Liver (tissue), 9 donors: Measurements from ENCODE around the gene WFDC12. TPM values are rescaled to one million over a fixed set of nuclear protein-coding genes. Genes with fewer than 3 reads are reported as not detected.
"Not testable (repeated sequence)": the region's sequence is repeated elsewhere in the genome, so short reads cannot be mapped to it uniquely, and the experiment has no call there.

ENCODE experiments used
- DNase-seq: peaks from one replicate; pipeline ENCODE4 v3.0.0-alpha.2; 2017; ENCODE audit warnings: low spot score
- H3K27ac ChIP-seq, 2 donors: one replicate each; pipeline ENCODE4 v1.7.0; 2013; ENCODE audit warnings: inconsistent platforms in 2 of 2, low read length in 2 of 2, control low read depth in 1 of 2, low read depth in 1 of 2, mild to moderate bottlenecking in 1 of 2
- H3K27me3 ChIP-seq, 4 donors: one replicate each; pipeline versions ENCODE4 v1.6.1 to v1.7.0; 2013; ENCODE audit warnings: low read length in 3 of 4, inconsistent platforms in 1 of 4, mild to moderate bottlenecking in 1 of 4, moderate library complexity in 1 of 4; ENCODE audit not compliant: control insufficient read depth in 4 of 4, insufficient read depth in 4 of 4
- H3K36me3 ChIP-seq, 4 donors: one replicate each; pipeline versions ENCODE4 v1.6.1 to v1.7.0; 2013; ENCODE audit warnings: low read length in 3 of 4, mild to moderate bottlenecking in 3 of 4, low read depth in 1 of 4, moderate library complexity in 1 of 4; ENCODE audit not compliant: control insufficient read depth in 4 of 4, insufficient read depth in 3 of 4
- H3K4me1 ChIP-seq, 4 donors: one replicate each; pipeline versions ENCODE4 v1.6.1 to v1.7.0; 2013; ENCODE audit warnings: low read length in 3 of 4, mild to moderate bottlenecking in 3 of 4, moderate library complexity in 1 of 4; ENCODE audit not compliant: control insufficient read depth in 4 of 4, insufficient read depth in 4 of 4
- H3K4me3 ChIP-seq, 3 donors: one replicate each; pipeline versions ENCODE4 v1.6.1 to v1.7.0; 2013; ENCODE audit warnings: low read length in 3 of 3, control low read depth in 1 of 3, low read depth in 1 of 3, mild to moderate bottlenecking in 1 of 3
- H3K9ac ChIP-seq, 2 donors: one replicate each; pipeline ENCODE4 v1.7.0; 2013; ENCODE audit warnings: low read length in 2 of 2, mild to moderate bottlenecking in 2 of 2, moderate library complexity in 2 of 2, control low read depth in 1 of 2, low read depth in 1 of 2
- H3K9me3 ChIP-seq, 4 donors: one replicate each; pipeline versions ENCODE4 v1.6.1 to v1.7.0; 2013; ENCODE audit warnings: low read length in 3 of 4; ENCODE audit not compliant: control insufficient read depth in 4 of 4
- EGR1 ChIP-seq, 2 donors: IDR thresholded peaks; 2 replicates each; pipeline ENCODE4 v1.6.1; 2016 to 2018; ENCODE audit warnings: antibody characterized with exemption in 2 of 2, low read depth in 2 of 2
- FOXA1 ChIP-seq: IDR thresholded peaks from 2 replicates; pipeline ENCODE4 v1.6.1; 2016; ENCODE audit warnings: antibody characterized with exemption
- GABPA ChIP-seq, 2 donors: IDR thresholded peaks in 1 of 2; conservative IDR thresholded peaks in 1 of 2; 2 replicates each; pipeline ENCODE4 v1.6.1; 2016; ENCODE audit warnings: antibody characterized with exemption in 2 of 2, mild to moderate bottlenecking in 1 of 2, moderate library complexity in 1 of 2
- HNF4A ChIP-seq, 2 donors: conservative IDR thresholded peaks; 2 replicates each; pipeline ENCODE4 v1.6.1; 2016; ENCODE audit warnings: antibody characterized with exemption in 2 of 2, mild to moderate bottlenecking in 2 of 2
- HNF4G ChIP-seq: IDR thresholded peaks from 2 replicates; pipeline ENCODE4 v1.6.1; 2016; ENCODE audit warnings: antibody characterized with exemption
- JUND ChIP-seq, 2 donors: IDR thresholded peaks; 2 replicates each; pipeline ENCODE4 v1.6.1; 2016; ENCODE audit warnings: antibody characterized with exemption in 2 of 2
- NR2F2 ChIP-seq: IDR thresholded peaks from 2 replicates; pipeline ENCODE4 v1.6.1; 2016; ENCODE audit warnings: antibody characterized with exemption
- RAD21 ChIP-seq, 2 donors: IDR thresholded peaks; 2 replicates each; pipeline ENCODE4 v1.6.1; 2016; ENCODE audit warnings: antibody characterized with exemption in 2 of 2, mild to moderate bottlenecking in 2 of 2
- RXRA ChIP-seq, 2 donors: IDR thresholded peaks; 2 replicates each; pipeline ENCODE4 v1.6.1; 2017 to 2018; ENCODE audit warnings: antibody characterized with exemption in 2 of 2, mild to moderate bottlenecking in 1 of 2
- SP1 ChIP-seq: IDR thresholded peaks from 2 replicates; pipeline ENCODE4 v1.6.1; 2018; ENCODE audit warnings: antibody characterized with exemption, mild to moderate bottlenecking
- TAF1 ChIP-seq: conservative IDR thresholded peaks from 2 replicates; pipeline ENCODE4 v1.6.1; 2016; ENCODE audit warnings: antibody characterized with exemption, mild to moderate bottlenecking
- YY1 ChIP-seq: IDR thresholded peaks from 2 replicates; pipeline ENCODE4 v1.6.1; 2016; ENCODE audit warnings: antibody characterized with exemption, mild to moderate bottlenecking
- whole genome bisulfite sequencing: extraction: QIAGEN DNeasy Blood & Tissue Kit; methylation state at CpG from one replicate; pipeline ENCODE4 v1.1.7; 2013; 5-methylcytosine and 5-hydroxymethylcytosine counted together
- polyA plus RNA-seq, 2 donors: library from polyadenylated mRNA; stranded (reverse) in 1 of 2; unstranded in 1 of 2; fragments of 200-250 nt in 1 of 2; fragments of >200 nt in 1 of 2; fragmentation: Nextera tagmentation in 1 of 2; extraction: Ambion mirVana in 1 of 2; gene quantifications; one replicate each; pipeline versions ENCODE4 v1.2.1 to v1.2.3, GENCODE V29; 2013 to 2015
- total RNA-seq, 2 donors: library from RNA; depleted of rRNA; stranded (reverse); fragments of >200 nt; gene quantifications; one replicate each; pipeline ENCODE4 v1.2.3, GENCODE V29; 2014
- TF ChIP-seq, protein P1 (sequence below): fragments of 150-350 bp; IDR thresholded peaks from 2 replicates; pipeline ENCODE4 v1.5.1; 2017; ENCODE audit warnings: improper control_type of control experiment, low read depth, low read length; ENCODE audit not compliant: missing input control
- TF ChIP-seq, protein P2 (sequence below): IDR thresholded peaks from 2 replicates; pipeline ENCODE4 v1.6.1; 2016; ENCODE audit warnings: antibody characterized with exemption
- TF ChIP-seq, protein P3 (sequence below): IDR thresholded peaks from 2 replicates; pipeline ENCODE4 v1.6.1; 2016; ENCODE audit warnings: antibody characterized with exemption
- donor health status: healthy.
- donor health status: healthy.
- donor health status: healthy.
- donor health status: healthy.
- donor health status: healthy.

Gene WFDC12
- total and polyA plus RNA-seq, 4 donors, result not detected

DNA sequence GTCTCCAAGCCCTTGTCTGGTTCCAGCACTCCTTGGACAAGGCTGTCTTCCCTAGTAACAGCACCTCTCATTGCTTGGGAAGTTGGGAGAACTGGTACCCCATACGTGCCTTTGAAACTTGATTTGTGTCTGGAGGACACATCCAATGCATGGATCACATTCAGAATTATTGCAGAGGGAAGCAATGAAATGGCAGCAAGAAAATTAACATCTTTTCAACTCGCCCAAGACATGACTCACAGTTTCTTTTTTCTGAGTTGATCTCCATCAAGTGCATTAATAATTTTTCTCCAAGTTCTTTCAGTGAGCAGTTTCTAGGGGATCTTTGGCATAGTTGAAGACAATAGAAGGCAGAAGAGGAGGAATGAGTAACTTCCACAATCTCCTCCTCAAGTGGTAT, 28.1 kb upstream of the WFDC12 start (continued):
- TF ChIP-seq, protein P1, sequence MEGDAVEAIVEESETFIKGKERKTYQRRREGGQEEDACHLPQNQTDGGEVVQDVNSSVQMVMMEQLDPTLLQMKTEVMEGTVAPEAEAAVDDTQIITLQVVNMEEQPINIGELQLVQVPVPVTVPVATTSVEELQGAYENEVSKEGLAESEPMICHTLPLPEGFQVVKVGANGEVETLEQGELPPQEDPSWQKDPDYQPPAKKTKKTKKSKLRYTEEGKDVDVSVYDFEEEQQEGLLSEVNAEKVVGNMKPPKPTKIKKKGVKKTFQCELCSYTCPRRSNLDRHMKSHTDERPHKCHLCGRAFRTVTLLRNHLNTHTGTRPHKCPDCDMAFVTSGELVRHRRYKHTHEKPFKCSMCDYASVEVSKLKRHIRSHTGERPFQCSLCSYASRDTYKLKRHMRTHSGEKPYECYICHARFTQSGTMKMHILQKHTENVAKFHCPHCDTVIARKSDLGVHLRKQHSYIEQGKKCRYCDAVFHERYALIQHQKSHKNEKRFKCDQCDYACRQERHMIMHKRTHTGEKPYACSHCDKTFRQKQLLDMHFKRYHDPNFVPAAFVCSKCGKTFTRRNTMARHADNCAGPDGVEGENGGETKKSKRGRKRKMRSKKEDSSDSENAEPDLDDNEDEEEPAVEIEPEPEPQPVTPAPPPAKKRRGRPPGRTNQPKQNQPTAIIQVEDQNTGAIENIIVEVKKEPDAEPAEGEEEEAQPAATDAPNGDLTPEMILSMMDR, result no peak
- TF ChIP-seq, protein P2, sequence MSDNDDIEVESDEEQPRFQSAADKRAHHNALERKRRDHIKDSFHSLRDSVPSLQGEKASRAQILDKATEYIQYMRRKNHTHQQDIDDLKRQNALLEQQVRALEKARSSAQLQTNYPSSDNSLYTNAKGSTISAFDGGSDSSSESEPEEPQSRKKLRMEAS, result no peak
- TF ChIP-seq EGR1 (IDR thresholded peaks at IDR 0.05; ENCODE audit: low read depth in 2 of 2) (no peak), RAD21 (IDR thresholded peaks at IDR 0.05) (no peak), YY1 (no peak), JUND (IDR thresholded peaks at IDR 0.05) (no peak), SP1 (no peak)

DNA sequence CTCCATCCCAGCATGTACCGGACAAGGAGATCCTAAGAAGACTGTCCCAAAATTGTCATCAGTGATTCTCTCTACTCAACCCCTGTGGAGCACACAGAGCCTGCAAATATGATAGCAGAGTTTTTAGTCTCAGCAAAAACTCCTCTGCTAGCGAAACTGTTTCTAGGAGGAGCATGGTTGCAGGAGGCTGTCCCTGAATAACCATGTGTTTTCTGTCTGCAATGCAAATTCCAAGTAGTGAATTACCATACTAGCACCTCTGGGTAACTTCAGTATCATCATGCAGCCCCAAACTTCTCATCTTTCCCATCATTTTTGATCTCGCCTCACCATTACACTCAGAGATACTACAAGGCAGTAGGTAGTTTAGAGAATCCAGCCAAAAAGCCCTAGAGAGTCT, 24.8 kb upstream of the WFDC12 start:
- H3K9ac ChIP-seq, result no peak overlapping the region
- no peaks in the 10 kb centered on the region for H3K9me3 ChIP-seq
- H3K4me3 ChIP-seq, result no peak overlapping the region
- TF ChIP-seq EGR1 (IDR thresholded peaks at IDR 0.05; ENCODE audit: low read depth in 2 of 2), result no peak
- TF ChIP-seq TAF1, result no peak
- no peak for TF ChIP-seq FOXA1
- TF ChIP-seq SP1, result no peak
- TF ChIP-seq, protein P1, result no peak
- no peak for TF ChIP-seq NR2F2
- no peak for TF ChIP-seq RAD21 (IDR thresholded peaks at IDR 0.05)
- no peak for TF ChIP-seq GABPA (IDR thresholded peaks at IDR 0.05 in 1 of 2, conservative IDR thresholded peaks at IDR 0.05 in 1 of 2)
- TF ChIP-seq HNF4A (conservative IDR thresholded peaks at IDR 0.05), result no peak
- no peak for TF ChIP-seq YY1
- no peak for TF ChIP-seq RXRA (IDR thresholded peaks at IDR 0.05)
- 88% methylated on average over 3 of the region's 3 CpGs for WGBS
- H3K27ac ChIP-seq, result no peak overlapping the region
- H3K4me1 ChIP-seq, result no peaks in the 10 kb centered on the region
- H3K36me3 ChIP-seq, result no peaks in the 10 kb centered on the region
- DNase-seq, result no peak
- peaks cover 0 to 7% (median 0%) of the 10 kb centered on the region in 4 donors for H3K27me3 ChIP-seq

DNA sequence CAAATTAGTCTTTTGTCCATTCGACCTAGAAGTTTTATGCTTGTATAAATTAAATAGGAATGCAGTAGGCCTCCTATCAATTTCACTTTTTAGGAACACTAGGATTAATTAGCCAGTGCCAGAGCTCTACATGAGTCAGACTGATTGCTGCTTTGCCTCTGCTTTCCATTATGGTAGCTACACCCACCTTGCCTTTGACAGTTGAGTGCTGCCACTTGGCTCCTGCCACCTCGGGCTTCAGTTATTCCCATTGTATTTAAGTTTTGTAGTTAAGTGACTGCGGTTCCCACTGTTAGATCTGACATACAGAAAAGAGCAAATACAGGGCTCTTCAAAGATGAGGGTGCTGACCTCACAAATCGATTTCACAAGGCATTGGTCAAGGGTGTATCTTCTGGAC, 16.6 kb upstream of the WFDC12 start:
- 78% methylated on average over 4 of the region's 4 CpGs for WGBS
- peaks cover 0 to 5% (median 0%) of the 10 kb centered on the region in 4 donors for H3K27me3 ChIP-seq
- no peak for TF ChIP-seq HNF4G
- TF ChIP-seq, protein P3, sequence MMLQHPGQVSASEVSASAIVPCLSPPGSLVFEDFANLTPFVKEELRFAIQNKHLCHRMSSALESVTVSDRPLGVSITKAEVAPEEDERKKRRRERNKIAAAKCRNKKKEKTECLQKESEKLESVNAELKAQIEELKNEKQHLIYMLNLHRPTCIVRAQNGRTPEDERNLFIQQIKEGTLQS, result no peak
- no peak overlapping the region for H3K9ac ChIP-seq
- H3K9me3 ChIP-seq, result no peaks in the 10 kb centered on the region
- no peaks in the 10 kb centered on the region for H3K36me3 ChIP-seq
- no peak for DNase-seq
- no peak overlapping the region for H3K4me3 ChIP-seq
- H3K4me1 ChIP-seq, result peaks cover 0 to 6% (median 0%) of the 10 kb centered on the region in 4 donors
- no peak overlapping the region for H3K27ac ChIP-seq

DNA sequence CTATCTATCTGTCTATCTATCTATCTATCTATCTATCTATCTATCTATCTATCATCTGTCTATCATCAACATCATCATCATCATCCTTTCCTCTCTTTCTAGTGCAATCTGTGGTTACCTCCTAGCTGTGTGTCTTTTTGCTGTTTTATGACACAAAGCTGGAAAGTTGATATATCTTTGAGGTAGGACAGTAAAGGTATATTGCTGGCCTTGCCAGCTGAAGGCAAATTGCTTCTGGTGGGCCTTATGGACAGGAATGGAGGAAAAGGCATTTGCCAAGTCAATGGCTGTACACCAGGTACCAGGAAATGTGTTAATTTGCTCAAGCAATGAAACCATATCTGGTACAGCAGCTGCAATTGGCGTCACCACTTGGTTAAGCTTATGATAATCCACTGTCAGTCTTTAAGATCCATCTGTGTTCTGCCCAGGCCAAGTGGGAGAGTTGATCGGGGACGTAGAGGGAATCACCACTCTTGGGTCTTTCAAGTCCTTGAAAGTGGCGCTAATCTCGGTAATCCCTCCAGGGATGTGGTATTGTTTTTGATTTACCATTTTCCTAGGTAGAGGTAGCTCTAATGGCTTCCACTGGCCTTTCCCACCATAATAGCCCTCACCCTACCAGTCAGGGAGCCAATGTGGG, 15.6 kb upstream of the WFDC12 start:
- H3K36me3 ChIP-seq, H3K4me3 ChIP-seq, H3K4me1 ChIP-seq, H3K9me3 ChIP-seq, H3K27me3 ChIP-seq, DNase-seq, H3K9ac ChIP-seq, H3K27ac ChIP-seq: not testable (repeated sequence)
- WGBS, result 96% methylated on average over 5 of the region's 5 CpGs
